HepG2 (cell line): Measurements from ENCODE around the gene GCC1. TPM values are rescaled to one million over a fixed set of nuclear protein-coding genes. Genes with fewer than 3 reads are reported as not detected.

ENCODE experiments used
- GMEB1 ChIP-seq: sonication (generic); formaldehyde crosslinking; IDR thresholded peaks from 2 replicates; pipeline ENCODE4 v1.5.1; 2020; ENCODE audit warnings: missing genetic modification reagents, mild to moderate bottlenecking, borderline replicate concordance
- MTF1 ChIP-seq: sonication (generic); formaldehyde crosslinking; IDR thresholded peaks from 2 replicates; pipeline ENCODE4 v1.5.0; 2020; ENCODE audit warnings: missing genetic modification reagents
- RXRB ChIP-seq: IDR thresholded peaks from 2 replicates; pipeline ENCODE4 v1.6.1; 2016; ENCODE audit warnings: borderline replicate concordance, missing genetic modification reagents, missing compliant biosample characterization
- SRSF4 ChIP-seq: fragments of 200-400 bp; formaldehyde crosslinking; IDR thresholded peaks from one replicate; pipeline ENCODE4 v1.6.1; 2018; ENCODE audit warnings: mild to moderate bottlenecking, low read depth, low read length, moderate library complexity; ENCODE audit not compliant: poor library complexity, severe bottlenecking
- TFE3 ChIP-seq: IDR thresholded peaks from 2 replicates; pipeline ENCODE4 v1.6.1; 2016
- TP53 ChIP-seq: sonication (generic); formaldehyde crosslinking; conservative IDR thresholded peaks from 2 replicates; pipeline ENCODE4 v1.4.0; 2020; ENCODE audit warnings: missing genetic modification reagents
- ZHX2 ChIP-seq, 2 experiments: sonication (generic) in 1 of 2; formaldehyde crosslinking in 1 of 2; IDR thresholded peaks; 2 replicates each; pipeline versions ENCODE4 v1.6.1 to v1.9.0; 2014 to 2022; ENCODE audit warnings: antibody characterized with exemption in 1 of 2, borderline replicate concordance in 1 of 2, inconsistent platforms in 1 of 2, low read depth in 1 of 2, missing genetic modification reagents in 1 of 2
- ZNF646 ChIP-seq: sonication (generic); formaldehyde crosslinking; IDR thresholded peaks from 2 replicates; pipeline ENCODE4 v1.9.0; 2021; ENCODE audit warnings: mild to moderate bottlenecking, missing genetic modification reagents
- polyA plus RNA-seq, 8 experiments: library from polyadenylated mRNA; depleted of rRNA in 3 of 8; stranded (reverse) in 7 of 8; unstranded in 1 of 8; fragments of >200 nt; fragmentation: Illumina TruSeq in 4 of 8; extraction: Trizol in 4 of 8; gene quantifications; 2 replicates each; pipeline versions ENCODE4 v1.2.1 to v1.2.3, GENCODE V29; 2011 to 2016; ENCODE audit warnings: low read depth in 4 of 8, missing spikeins in 1 of 8, mixed read lengths in 1 of 8; ENCODE audit not compliant: insufficient read depth in 1 of 8
- total RNA-seq, 5 experiments: library from RNA; depleted of rRNA; stranded (reverse); fragments of >200 nt; fragmentation: Illumina TruSeq; extraction: Trizol; gene quantifications; 2 replicates each; pipeline ENCODE4 v1.2.3, GENCODE V29; 2016; ENCODE audit warnings: low read depth in 1 of 5

Gene GCC1
- total and polyA plus RNA-seq, 2 of the 13 experiments (the other 11 are each of a cell fraction or from before 2014, with no cell fraction given): 2.5 to 15.3 TPM

GRCh38 chr7:127588019-127588696 lies 2.8 kb upstream of the GCC1 start, which contains the start of gene ARF5 (continued):
- TF ChIP-seq GMEB1 (CRISPR knock-in tag): no peak
- TF ChIP-seq SRSF4: no peak
- TF ChIP-seq ZNF646 (CRISPR knock-in tag): no peak
- TF ChIP-seq ZHX2 (IDR thresholded peaks at IDR 0.05; ENCODE audit: low read depth): no peak
- peak; percentile 18; the same call in 1 of the 2 replicates for TF ChIP-seq ZHX2 (CRISPR knock-in tag; IDR thresholded peaks at IDR 0.05; ENCODE audit: borderline replicate concordance)
- no peak for TF ChIP-seq TP53 (CRISPR knock-in tag)
- no peak for TF ChIP-seq MTF1 (CRISPR knock-in tag)
- 0 out of 2 replicates have a peak, but pooled peaks have one; percentile 14 for TF ChIP-seq TFE3
- TF ChIP-seq RXRB (CRISPR knock-in tag): no peak
